HG02885 (cell line): Measurements from ENCODE around the gene SCAMP5.

Experiments used
- ATAC-seq: cut with Tn5 transposase; IDR thresholded peaks from one replicate; pipeline ENCODE4 v1.9.1; 2021; ENCODE audit warnings: mild to moderate bottlenecking; ENCODE audit not compliant: unreplicated experiment, poor library complexity

The SCAMP5 gene

GRCh38 chr15:74967670-74968069, 27.7 kb upstream of the SCAMP5 start:
- ATAC-seq, result no peak

GRCh38 chr15:74976159-74976558, 19.2 kb upstream of the SCAMP5 start:
- ATAC-seq, result no peak

GRCh38 chr15:74977599-74977998, 17.8 kb upstream of the SCAMP5 start:
- no peak for ATAC-seq

- ATAC-seq, result no peak
Observed at GRCh38 chr15:74978077-74978476, 17.3 kb upstream of the SCAMP5 start.

GRCh38 chr15:74978503-74978902, 16.9 kb upstream of the SCAMP5 start:
- no peak for ATAC-seq

GRCh38 chr15:74982183-74982582, 13.2 kb upstream of the SCAMP5 start:
- no peak for ATAC-seq

- ATAC-seq, result no peak
Observed at GRCh38 chr15:74983725-74984231, 11.6 kb upstream of the SCAMP5 start.

- ATAC-seq, result no peak
Observed at GRCh38 chr15:74988007-74988800, 7.2 kb upstream of the SCAMP5 start.

GRCh38 chr15:74989527-74989926, 5.8 kb upstream of the SCAMP5 start:
- ATAC-seq, result no peak

GRCh38 chr15:74992619-74993018, 2.7 kb upstream of the SCAMP5 start:
- ATAC-seq, result no peak

- ATAC-seq, result no peak
Observed at GRCh38 chr15:74994236-74994635, 1.1 kb upstream of the SCAMP5 start.

- no peak for ATAC-seq
Observed at GRCh38 chr15:74994685-74995084, 678 bp upstream of the SCAMP5 start.

- no peak for ATAC-seq
Observed at GRCh38 chr15:74995779-74996765, 709 bp downstream of the SCAMP5 start.

GRCh38 chr15:74997141-74997540, 1.8 kb downstream of the SCAMP5 start:
- no peak for ATAC-seq

- no peak for ATAC-seq
Observed at GRCh38 chr15:74997543-74997942, 2.2 kb downstream of the SCAMP5 start.

GRCh38 chr15:75001310-75001709, 5.9 kb downstream of the SCAMP5 start:
- no peak for ATAC-seq

GRCh38 chr15:75002398-75002797, 7.0 kb downstream of the SCAMP5 start:
- no peak for ATAC-seq

- ATAC-seq, result no peak
Observed at GRCh38 chr15:75007216-75007615, 11.9 kb downstream of the SCAMP5 start.

- ATAC-seq, result peak; percentile 31
Observed at GRCh38 chr15:75008221-75008625, 12.9 kb downstream of the SCAMP5 start.

GRCh38 chr15:75008629-75009326, 13.4 kb downstream of the SCAMP5 start:
- ATAC-seq, result peak; percentile 82
